ENCODE data around the gene AP5S1. TPM values are rescaled to one million over a fixed set of nuclear protein-coding genes. Genes with fewer than 3 reads are reported as not detected.

The AP5S1 gene
- total and polyA plus RNA-seq, 2 of the 13 experiments (the other 11 are each of a cell fraction or from before 2014, with no cell fraction given): 7.9 to 23.2 TPM

- TF ChIP-seq ZNF276 (CRISPR knock-in tag; IDR thresholded peaks at IDR 0.05; ENCODE audit: low read depth) (peak; percentile 85), ZNF772 (CRISPR knock-in tag; IDR thresholded peaks at IDR 0.05) (peak; percentile 10), ATF3 (CRISPR knock-in tag; IDR thresholded peaks at IDR 0.05) (peak; percentile 84), HNRNPK (IDR thresholded peaks at IDR 0.05; ENCODE audit: low read depth, low read length, poor library complexity, severe bottlenecking) (peak; percentile 88), ZNF274 (CRISPR knock-in tag; IDR thresholded peaks at IDR 0.05) (peak; percentile 97), KAT8 (CRISPR knock-in tag; IDR thresholded peaks at IDR 0.05) (peak; percentile 95), FOXK1 (CRISPR knock-in tag; IDR thresholded peaks at IDR 0.05; ENCODE audit: borderline replicate concordance, low read depth) (peak; percentile 86), ZSCAN31 (CRISPR knock-in tag; IDR thresholded peaks at IDR 0.05; ENCODE audit: low read depth) (peak; percentile 98), U2AF1 (optimal IDR thresholded peaks at IDR 0.05; ENCODE audit: low read depth, low read length) (peak; percentile 72), ZNF549 (CRISPR knock-in tag; IDR thresholded peaks at IDR 0.05) (peak; percentile 90; the same call in 1 of the 2 replicates), TRIM24 (CRISPR knock-in tag; IDR thresholded peaks at IDR 0.05) (no peak), MTF1 (CRISPR knock-in tag; IDR thresholded peaks at IDR 0.05) (peak; percentile 85), ARNT (IDR thresholded peaks at IDR 0.05) (no peak), ZNF24 (IDR thresholded peaks at IDR 0.05) (peak; percentile 20; the same call in 1 of the 2 replicates), HNF4G (IDR thresholded peaks at IDR 0.05; ENCODE audit: borderline replicate concordance, low read depth, low read length) (peak; percentile 45; the same call in 1 of the 2 replicates), HNF4G (CRISPR knock-in tag; IDR thresholded peaks at IDR 0.05; ENCODE audit: borderline replicate concordance, low read depth) (peak; percentile 89; the same call in 1 of the 2 replicates), RNF2 (conservative IDR thresholded peaks at IDR 0.05; ENCODE audit: low read depth) (peak; percentile 92), PCBP1 (IDR thresholded peaks at IDR 0.05; ENCODE audit: borderline replicate concordance, low read depth, low read length) (peak; percentile 97; the same call in 1 of the 2 replicates), HMG20B (CRISPR knock-in tag; conservative IDR thresholded peaks at IDR 0.05) (peak; percentile 74; the same call in 1 of the 2 replicates), BHLHE40 (IDR thresholded peaks at IDR 0.05; ENCODE audit: low read length) (peak; percentile 53; the same call in 1 of the 2 replicates), ZNF367 (CRISPR knock-in tag; IDR thresholded peaks at IDR 0.05; ENCODE audit: borderline replicate concordance) (peak; percentile 81; the same call in 1 of the 2 replicates), ZNF570 (CRISPR knock-in tag; IDR thresholded peaks at IDR 0.05; ENCODE audit: borderline replicate concordance) (no peak), REXO4 (CRISPR knock-in tag; IDR thresholded peaks at IDR 0.05; ENCODE audit: borderline replicate concordance) (no peak), ZSCAN9 (CRISPR knock-in tag; IDR thresholded peaks at IDR 0.05; ENCODE audit: borderline replicate concordance) (peak; percentile 82; the same call in 1 of the 2 replicates), ZNF629 (CRISPR knock-in tag; conservative IDR thresholded peaks at IDR 0.05) (peak; percentile 58), CHCHD3 (CRISPR knock-in tag; IDR thresholded peaks at IDR 0.05) (peak; percentile 69; the same call in 1 of the 2 replicates), NFATC3 (CRISPR knock-in tag; IDR thresholded peaks at IDR 0.05) (no peak; the same call in 1 of the 2 replicates), CCAR2 (optimal IDR thresholded peaks at IDR 0.05; ENCODE audit: low read depth, low read length) (no peak), ZNF383 (CRISPR knock-in tag; IDR thresholded peaks at IDR 0.05; ENCODE audit: borderline replicate concordance) (0 out of 2 replicates have a peak, but pooled peaks have one; percentile 43)
These were observed at the start of gene AP5S1 (continued) for GRCh38 chr20:3820048-3820900.

Data from HepG2 (cell line).